HG03565 (cell line): ENCODE measurements around the gene SLC13A1.

ENCODE experiments used
- ATAC-seq: cut with Tn5 transposase; IDR thresholded peaks from one replicate; pipeline ENCODE4 v1.9.1; 2021; ENCODE audit warnings: mild to moderate bottlenecking, moderate library complexity; ENCODE audit not compliant: unreplicated experiment

SLC13A1 gene

GRCh38 chr7:123198668-123199652, 809 bp downstream of the SLC13A1 start:
- ATAC-seq = no peak

DNA sequence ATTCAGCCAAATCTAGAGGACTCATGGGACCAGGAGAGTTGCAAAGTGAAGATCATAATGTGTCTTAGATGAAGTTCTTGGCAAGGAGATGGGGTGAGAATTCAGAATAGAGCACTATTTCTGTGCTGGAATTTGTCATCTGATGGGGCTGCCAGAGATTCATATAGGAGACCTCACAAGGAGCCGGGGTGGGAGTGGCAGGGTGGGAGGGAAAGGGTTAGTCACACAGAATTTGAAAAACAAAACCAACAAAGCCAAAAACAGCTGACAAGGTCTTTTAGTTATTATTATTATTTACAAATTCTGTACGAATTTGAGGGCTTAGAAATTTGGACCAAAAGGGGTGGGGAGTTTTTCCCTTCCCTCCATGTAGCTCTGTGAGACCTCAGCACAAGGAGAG, 1.7 kb downstream of the SLC13A1 start:
- no peak for ATAC-seq

GRCh38 chr7:123193235-123193634, 6.5 kb downstream of the SLC13A1 start:
- ATAC-seq = no peak

GRCh38 chr7:123191132-123191531, 8.6 kb downstream of the SLC13A1 start:
- no peak for ATAC-seq

DNA sequence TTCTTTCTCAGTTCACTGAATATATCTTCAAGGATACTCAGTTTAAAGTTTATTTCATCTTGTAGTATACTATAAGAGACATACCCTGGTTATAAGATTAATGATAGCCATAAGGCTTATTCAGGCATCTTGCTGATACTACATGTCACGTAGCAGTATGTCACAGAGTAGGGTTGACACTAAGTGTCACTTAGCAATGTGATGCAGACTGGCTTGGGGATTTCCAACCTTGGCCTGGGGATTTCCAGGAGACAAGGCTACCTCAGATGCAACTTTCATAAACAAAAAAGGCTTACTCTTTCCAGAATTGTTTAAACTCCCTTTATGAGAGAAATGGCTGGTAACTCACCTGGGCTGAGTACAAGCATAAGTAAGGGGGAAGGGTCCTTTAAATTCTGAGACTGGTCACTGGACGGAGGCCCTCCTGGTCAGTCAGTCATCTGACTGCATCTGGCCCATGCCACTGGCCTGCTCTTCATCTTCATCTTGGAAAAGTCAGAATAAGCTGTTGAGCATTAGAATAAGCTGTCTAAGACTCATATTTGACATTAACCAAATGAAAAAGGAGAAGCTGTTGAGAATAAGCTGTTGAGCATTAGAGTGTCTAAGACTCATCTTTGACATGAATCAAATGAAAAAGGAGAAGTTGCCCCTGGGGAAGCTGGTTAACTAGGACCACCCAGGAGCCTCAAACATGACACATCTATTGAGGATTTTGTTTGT, 9.5 kb downstream of the SLC13A1 start:
- peak; percentile 96 for ATAC-seq

DNA sequence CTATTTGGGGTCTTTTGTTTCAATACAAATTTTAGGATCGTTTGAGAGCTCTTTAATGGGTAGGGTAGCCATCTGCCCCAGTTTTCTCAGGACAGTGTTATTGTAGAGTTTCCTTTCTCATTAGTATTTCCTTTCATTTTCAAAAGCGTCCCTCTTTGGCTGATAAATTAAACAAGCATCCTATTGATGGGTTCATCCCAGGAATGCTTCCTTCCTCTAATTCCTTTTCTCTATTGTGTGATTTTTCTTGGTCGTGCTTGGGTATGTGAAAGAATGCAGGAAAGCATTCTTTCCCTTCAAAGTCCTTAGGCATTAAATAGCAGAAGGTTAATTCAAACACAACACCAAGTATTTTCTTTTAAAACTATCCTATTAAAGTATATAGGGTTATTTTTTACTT, 14.0 kb downstream of the SLC13A1 start:
- no peak for ATAC-seq

DNA sequence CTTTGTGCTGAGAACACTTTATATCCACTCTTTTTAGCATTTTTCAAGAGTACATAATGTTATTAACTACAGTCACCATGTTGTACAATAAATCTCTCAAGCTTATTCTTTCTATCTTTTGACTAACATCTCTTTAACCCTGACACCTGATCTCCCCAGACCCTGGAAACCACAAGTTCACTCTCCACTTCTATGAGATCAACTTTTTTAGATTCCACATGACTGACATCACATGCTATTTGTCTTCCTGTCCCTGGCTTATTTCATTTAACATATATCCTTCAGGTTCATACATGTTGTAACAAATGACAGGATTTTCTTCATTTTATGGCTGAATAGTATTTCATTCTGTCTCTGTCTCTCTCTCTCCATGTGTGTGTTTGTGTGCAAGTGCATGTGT, 15.5 kb downstream of the SLC13A1 start:
- ATAC-seq = no peak

DNA sequence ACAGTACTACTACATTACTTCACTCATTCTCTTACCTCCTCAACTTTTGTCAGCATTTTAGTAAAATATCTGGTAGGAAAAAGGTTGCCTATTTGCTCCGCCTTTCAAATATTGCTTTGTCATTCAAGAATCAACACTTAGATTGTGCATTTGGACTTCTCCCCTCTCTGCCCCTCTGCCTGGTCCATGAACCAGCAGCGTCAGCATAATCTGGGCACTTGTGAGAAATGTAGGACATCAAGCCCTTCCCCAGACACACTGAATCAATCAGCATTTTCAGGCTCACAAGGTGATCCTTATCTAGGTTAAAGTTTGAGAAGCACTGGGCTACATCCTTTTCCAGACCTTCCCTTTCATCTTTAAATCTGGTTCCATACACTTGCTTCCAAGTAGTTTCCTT, 16.3 kb downstream of the SLC13A1 start:
- ATAC-seq = no peak

DNA sequence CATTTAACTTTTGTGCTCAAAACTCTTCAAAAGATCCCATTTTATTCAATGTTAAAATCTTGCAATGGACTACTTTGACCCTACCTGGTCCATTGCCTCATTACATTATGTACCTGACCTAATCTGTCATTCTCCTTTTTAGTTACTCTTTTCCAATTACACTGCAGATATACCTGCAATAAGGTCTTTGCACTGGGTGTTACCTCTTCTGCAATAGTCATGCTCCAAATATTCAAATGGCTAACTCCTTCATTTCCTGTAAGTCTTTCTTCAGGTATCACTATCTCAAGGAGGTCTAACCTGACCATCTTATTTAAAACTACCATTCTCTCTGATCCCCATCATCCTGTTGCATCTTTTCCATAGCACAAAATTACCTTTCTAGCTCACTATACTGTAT, 22.3 kb downstream of the SLC13A1 start:
- no peak for ATAC-seq

DNA sequence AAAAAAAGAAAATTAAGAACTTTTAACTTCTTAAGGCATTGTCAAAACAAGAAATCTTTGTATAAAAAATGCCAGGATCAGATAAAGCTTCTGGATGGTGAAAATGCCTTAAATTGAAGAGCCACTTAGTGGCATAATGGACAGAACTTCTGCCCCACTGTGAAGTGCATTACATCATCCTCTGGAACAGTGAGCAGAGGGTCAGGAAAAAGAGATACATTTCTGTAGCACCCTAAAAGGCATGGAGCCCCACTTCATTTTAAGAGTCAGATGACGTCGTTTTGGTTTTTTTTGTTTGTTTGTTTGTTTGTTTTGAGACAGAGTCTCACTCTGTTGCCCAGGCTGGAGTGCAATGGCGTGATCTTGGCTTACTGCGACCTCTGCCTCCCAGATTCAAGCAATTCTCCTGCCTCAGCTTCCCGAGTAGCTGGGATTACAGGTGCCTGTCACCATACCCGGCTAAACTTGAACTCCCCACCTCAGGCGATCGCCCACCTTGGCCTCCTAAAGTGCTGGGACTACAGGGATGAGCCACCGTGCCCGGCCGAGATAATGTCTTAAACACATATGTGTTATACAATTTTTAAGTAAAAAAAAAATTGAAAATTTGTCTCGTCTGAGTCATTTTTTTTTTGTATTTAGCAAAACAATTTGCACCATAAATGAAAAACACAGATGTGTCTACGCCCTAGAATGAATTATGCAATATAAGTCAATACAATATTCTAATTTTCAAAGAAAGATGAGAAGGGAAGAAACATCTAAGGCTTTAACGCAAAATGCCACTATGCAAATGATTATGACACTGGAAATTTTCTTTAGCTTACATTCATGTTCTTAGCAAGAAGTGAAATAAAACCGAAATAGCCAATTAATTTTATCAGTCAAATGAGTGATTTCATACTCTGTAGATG, 29.2 kb downstream of the SLC13A1 start:
- no peak for ATAC-seq

DNA sequence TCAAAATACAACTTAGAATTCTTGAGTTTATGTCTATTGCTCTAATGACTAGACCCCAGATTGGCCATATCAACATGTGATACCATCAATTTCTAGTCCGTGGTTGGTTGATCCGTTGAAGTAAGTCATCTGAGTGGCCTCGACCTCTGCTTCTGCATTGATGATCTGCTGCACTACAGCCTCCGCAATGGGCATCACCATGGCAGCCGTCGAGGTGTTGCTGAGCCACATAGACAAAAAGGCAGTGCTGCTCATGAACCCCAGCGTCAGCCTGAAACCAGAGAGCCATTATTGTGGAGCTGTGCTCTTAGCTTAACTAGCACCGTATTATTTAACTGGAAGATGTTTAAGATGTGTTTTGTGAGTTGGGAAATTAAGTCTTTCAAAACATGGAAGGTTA, 30.7 kb downstream of the SLC13A1 start:
- no peak for ATAC-seq

- ATAC-seq = no peak
Measured at GRCh38 chr7:123157606-123158005, 42.2 kb downstream of the SLC13A1 start.

DNA sequence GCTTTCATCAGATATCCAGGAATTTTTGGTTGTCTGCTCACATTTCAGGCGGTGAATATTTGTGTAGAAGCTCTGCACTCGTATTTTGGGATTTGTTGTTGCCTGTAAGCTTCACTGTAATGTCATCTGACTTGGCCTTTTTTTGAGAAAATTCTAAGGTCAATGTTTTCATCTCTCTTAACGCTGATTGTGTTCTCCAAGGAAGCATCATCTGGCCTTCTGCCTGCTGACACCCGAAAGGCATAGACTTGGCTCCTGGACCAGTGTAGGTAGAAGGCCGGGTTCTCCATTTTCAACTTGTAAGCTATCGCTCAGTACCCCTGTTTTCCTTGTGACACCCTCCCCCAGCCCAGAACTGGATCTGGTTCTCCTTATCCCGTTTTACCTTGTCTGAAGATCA, 44.2 kb downstream of the SLC13A1 start:
- ATAC-seq = no peak

GRCh38 chr7:123154231-123154860, 45.4 kb downstream of the SLC13A1 start:
- ATAC-seq = peak; percentile 99

- ATAC-seq = no peak
Measured at GRCh38 chr7:123151443-123151842, 48.3 kb downstream of the SLC13A1 start.

DNA sequence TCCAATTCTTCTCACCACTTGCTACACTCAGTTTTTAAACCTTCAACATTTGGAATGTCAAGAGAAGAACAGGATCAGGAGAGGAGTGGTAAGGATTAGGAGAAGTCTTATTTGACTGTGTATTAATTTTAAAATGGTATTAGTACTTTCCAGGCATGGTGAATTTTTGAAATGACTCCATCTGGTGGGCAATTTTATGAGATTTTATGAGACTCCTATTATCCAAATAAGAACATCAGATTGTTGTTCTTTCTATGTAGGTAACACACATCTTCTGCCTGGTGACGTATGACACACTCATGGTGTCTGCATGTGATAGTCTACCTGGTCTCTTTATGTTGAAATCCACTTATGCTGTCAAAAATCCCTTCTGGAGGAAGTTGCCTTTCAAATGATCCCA, 51.0 kb downstream of the SLC13A1 start:
- no peak for ATAC-seq

- ATAC-seq = no peak
Measured at GRCh38 chr7:123143252-123144006, 56.3 kb downstream of the SLC13A1 start.

DNA sequence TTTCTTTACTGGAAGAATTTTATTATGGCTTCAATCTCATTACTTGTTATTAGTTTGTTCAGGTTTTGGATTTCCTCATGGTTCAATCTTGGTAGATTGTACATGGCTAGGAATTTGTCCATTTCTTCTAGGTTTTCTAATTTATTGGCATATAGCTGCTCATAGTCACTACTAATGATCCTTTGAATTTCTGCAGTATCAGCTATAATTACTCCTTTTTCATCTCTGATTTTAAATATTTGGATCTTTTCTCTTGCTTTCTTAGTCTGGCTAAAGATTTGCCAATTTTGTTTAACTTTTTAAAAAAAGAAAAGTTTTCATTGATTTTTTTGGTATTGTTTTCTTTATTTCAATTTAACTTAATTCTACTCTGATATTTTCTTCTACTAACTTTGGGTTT, 59.2 kb downstream of the SLC13A1 start:
- ATAC-seq = no peak

DNA sequence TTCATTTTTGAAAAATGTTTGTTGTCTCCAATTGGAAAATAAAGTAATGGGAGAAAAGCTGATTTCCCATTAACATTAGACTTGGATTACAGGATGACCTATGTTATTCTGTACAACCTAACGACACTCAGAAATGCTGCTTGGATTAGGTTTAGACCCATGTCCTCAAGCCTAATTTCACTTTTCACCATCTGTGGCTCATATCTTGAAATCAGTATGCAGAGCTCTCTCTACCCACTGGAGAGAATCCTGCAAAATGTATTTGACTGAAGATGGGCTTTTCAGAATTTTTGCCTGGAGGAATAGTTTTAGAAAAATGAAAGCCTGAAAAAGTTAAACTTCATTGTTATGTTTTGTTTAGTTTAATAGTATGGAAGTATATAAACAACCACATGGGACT, 63.8 kb downstream of the SLC13A1 start:
- ATAC-seq = no peak

GRCh38 chr7:123133924-123134323, 65.8 kb downstream of the SLC13A1 start:
- ATAC-seq = no peak
